ENCODE data around the gene ASPDH.

The ASPDH gene

GRCh38 chr19:50513746-50514345 lies at the start of gene ASPDH:
TSS of gene ASPDH (minus strand) at chr19:50513913. CDS start at chr19:50513823, 90 bp downstream.
- DNase-seq = no peak

GRCh38 chr19:50562996-50563395 lies 49.3 kb upstream of the ASPDH start:
- DNase-seq = no peak

- no peak for DNase-seq
These were observed 48.6 kb upstream of the ASPDH start for GRCh38 chr19:50562329-50562728.

GRCh38 chr19:50559636-50560035 lies 45.9 kb upstream of the ASPDH start:
- DNase-seq = no peak

- no peak for DNase-seq
These were observed 44.7 kb upstream of the ASPDH start for GRCh38 chr19:50558449-50558848.

GRCh38 chr19:50558039-50558438 lies 44.3 kb upstream of the ASPDH start:
- no peak for DNase-seq

- DNase-seq = no peak
These were observed 43.4 kb upstream of the ASPDH start for GRCh38 chr19:50557009-50557613.

GRCh38 chr19:50556282-50557008 lies 42.7 kb upstream of the ASPDH start:
- DNase-seq = peak; percentile 58

- DNase-seq = peak; percentile 11
These were observed 42.0 kb upstream of the ASPDH start for GRCh38 chr19:50555450-50556281.

GRCh38 chr19:50555033-50555432 lies 41.3 kb upstream of the ASPDH start:
- DNase-seq = no peak

GRCh38 chr19:50554212-50554611 lies 40.5 kb upstream of the ASPDH start:
- no peak for DNase-seq

GRCh38 chr19:50553134-50553703 lies 39.5 kb upstream of the ASPDH start:
- DNase-seq = no peak

- no peak for DNase-seq
These were observed 38.8 kb upstream of the ASPDH start for GRCh38 chr19:50552540-50552939.

GRCh38 chr19:50551715-50552187 lies 38.0 kb upstream of the ASPDH start:
- DNase-seq = no peak

- no peak for DNase-seq
These were observed 37.5 kb upstream of the ASPDH start for GRCh38 chr19:50551034-50551714.

- DNase-seq = no peak
These were observed 36.9 kb upstream of the ASPDH start for GRCh38 chr19:50550594-50550966.

- no peak for DNase-seq
These were observed 36.3 kb upstream of the ASPDH start for GRCh38 chr19:50549927-50550593.

- DNase-seq = no peak
These were observed 35.6 kb upstream of the ASPDH start for GRCh38 chr19:50549059-50549926.

- DNase-seq = no peak
These were observed 34.7 kb upstream of the ASPDH start for GRCh38 chr19:50548191-50549058.

Measured in fibroblast of skin of right biceps (primary cell).